Astrocyte (in vitro differentiated cells and primary cell): ENCODE measurements around the gene KRTAP21-3. TPM values are rescaled to one million over a fixed set of nuclear protein-coding genes. Genes with fewer than 3 reads are reported as not detected.

Experiments used
- DNase-seq: peaks from one replicate; pipeline ENCODE4 v3.0.0-alpha.2; 2010; ENCODE audit warnings: low read depth
- FAIRE-seq: peaks from 2 replicates; lab custom pipeline; 2011; peaks lifted over from hg19 to GRCh38; lab: Jason Lieb, UNC
- H2AFZ ChIP-seq: 2 replicates; pipeline ENCODE4 v1.6.0; 2012; ENCODE audit warnings: low read depth, low read length, inconsistent platforms
- H3K27ac ChIP-seq: 2 replicates; pipeline ENCODE4 v1.5.1; 2011; ENCODE audit warnings: low read depth, low read length, inconsistent platforms
- H3K27me3 ChIP-seq: 2 replicates; pipeline ENCODE4 v1.6.0; 2011; ENCODE audit warnings: low read length, inconsistent platforms; ENCODE audit not compliant: insufficient read depth
- H3K36me3 ChIP-seq: 2 replicates; pipeline ENCODE4 v1.5.1; 2011; ENCODE audit warnings: low read length, inconsistent platforms; ENCODE audit not compliant: insufficient read depth
- H3K4me1 ChIP-seq: 2 replicates; pipeline ENCODE4 v1.5.1; 2011; ENCODE audit warnings: low read length, inconsistent platforms; ENCODE audit not compliant: insufficient read depth
- H3K4me2 ChIP-seq: 2 replicates; pipeline ENCODE4 v1.6.0; 2012; ENCODE audit warnings: low read length, inconsistent platforms
- H3K4me3 ChIP-seq: 2 replicates; pipeline ENCODE4 v1.5.1; 2011; ENCODE audit warnings: low read depth, mild to moderate bottlenecking, low read length, inconsistent platforms; ENCODE audit not compliant: insufficient read depth
- H3K79me2 ChIP-seq: 2 replicates; pipeline ENCODE4 v1.6.0; 2012; ENCODE audit warnings: mild to moderate bottlenecking, low read length, inconsistent platforms; ENCODE audit not compliant: insufficient read depth
- H3K9ac ChIP-seq: 2 replicates; pipeline ENCODE4 v1.6.0; 2012; ENCODE audit warnings: mild to moderate bottlenecking, low read length, inconsistent platforms
- H3K9me3 ChIP-seq: 2 replicates; pipeline ENCODE4 v1.5.1; 2012; ENCODE audit warnings: low read depth, mild to moderate bottlenecking, low read length, inconsistent platforms; ENCODE audit not compliant: insufficient read depth
- H4K20me1 ChIP-seq: 2 replicates; pipeline ENCODE4 v1.6.0; 2012; ENCODE audit warnings: low read length, inconsistent platforms; ENCODE audit not compliant: insufficient read depth
- H3K27ac Mint-ChIP-seq: one replicate; pipeline ENCODE4 v1.8.0; 2021; ENCODE audit warnings: mild to moderate bottlenecking, mixed read lengths; ENCODE audit not compliant: unreplicated experiment
- H3K27me3 Mint-ChIP-seq: one replicate; pipeline ENCODE4 v1.8.0; 2021; ENCODE audit warnings: low read depth, mixed read lengths; ENCODE audit not compliant: unreplicated experiment
- H3K36me3 Mint-ChIP-seq: one replicate; pipeline ENCODE4 v1.8.0; 2021; ENCODE audit warnings: low read depth, mixed read lengths; ENCODE audit not compliant: unreplicated experiment
- H3K4me1 Mint-ChIP-seq: one replicate; pipeline ENCODE4 v1.8.0; 2021; ENCODE audit warnings: low read depth, mixed read lengths; ENCODE audit not compliant: unreplicated experiment
- H3K4me3 Mint-ChIP-seq: one replicate; pipeline ENCODE4 v1.8.0; 2021; ENCODE audit warnings: mild to moderate bottlenecking, moderate library complexity, mixed read lengths; ENCODE audit not compliant: unreplicated experiment
- H3K9me3 Mint-ChIP-seq: one replicate; pipeline ENCODE4 v1.8.0; 2021; ENCODE audit warnings: mild to moderate bottlenecking, mixed read lengths; ENCODE audit not compliant: unreplicated experiment
- CTCF ChIP-seq: IDR thresholded peaks from 2 replicates; pipeline ENCODE4 v1.5.1; 2011; ENCODE audit warnings: low read depth, mild to moderate bottlenecking, inconsistent platforms, low read length, moderate library complexity; ENCODE audit not compliant: insufficient read depth
- EZH2 ChIP-seq: IDR thresholded peaks from 2 replicates; pipeline ENCODE4 v1.6.1; 2012; ENCODE audit warnings: mild to moderate bottlenecking, low read length, inconsistent platforms; ENCODE audit not compliant: insufficient read depth
- total RNA-seq: library from RNA; stranded (reverse); gene quantifications from 2 replicates; pipeline ENCODE4 v1.2.1, GENCODE V29; 2021

Gene KRTAP21-3
- total RNA-seq, 1 donor from 2014 or later = not detected

DNA sequence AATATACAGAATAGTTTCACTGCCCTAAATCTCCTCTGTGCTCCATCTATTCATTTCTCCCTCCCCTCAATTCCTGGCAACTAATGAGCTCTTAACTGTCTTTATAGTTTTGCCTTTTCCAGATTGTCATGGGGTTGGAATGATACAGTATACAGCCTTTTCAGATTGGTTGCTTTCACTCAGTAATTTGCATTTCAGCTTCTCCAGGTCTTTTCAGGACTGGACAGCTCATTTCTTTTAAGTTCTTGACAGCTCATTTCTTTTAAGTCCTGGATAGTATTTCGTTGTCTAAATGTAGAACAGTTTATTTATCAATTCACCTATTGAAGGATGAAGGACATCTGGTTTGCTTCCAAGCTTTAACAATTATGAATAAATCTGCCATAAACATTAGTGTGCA lies 22.6 kb downstream of the KRTAP21-3 start:
- Histone ChIP-seq H3K4me2 (no peak overlapping the region), H3K27ac (no peak overlapping the region), H3K9ac (no peak overlapping the region), H3K4me1 (no peaks in the 10 kb centered on the region), H4K20me1 (no peaks in the 10 kb centered on the region), H3K27me3 (no peaks in the 10 kb centered on the region), H3K36me3 (no peaks in the 10 kb centered on the region), H2AFZ (no peak overlapping the region), H3K4me3 (no peak overlapping the region), H3K79me2 (no peaks in the 10 kb centered on the region), H3K9me3 (no peaks in the 10 kb centered on the region)
- Mint-ChIP-seq H3K4me1 (no peaks in the 10 kb centered on the region), H3K4me3 (no peak overlapping the region), H3K27me3 (no peaks in the 10 kb centered on the region), H3K9me3 (peaks cover 9% of the 10 kb centered on the region), H3K36me3 (no peaks in the 10 kb centered on the region), H3K27ac (no peak overlapping the region)
- DNase-seq = no peak
- TF ChIP-seq EZH2 = no peak
- no peak for FAIRE-seq

DNA sequence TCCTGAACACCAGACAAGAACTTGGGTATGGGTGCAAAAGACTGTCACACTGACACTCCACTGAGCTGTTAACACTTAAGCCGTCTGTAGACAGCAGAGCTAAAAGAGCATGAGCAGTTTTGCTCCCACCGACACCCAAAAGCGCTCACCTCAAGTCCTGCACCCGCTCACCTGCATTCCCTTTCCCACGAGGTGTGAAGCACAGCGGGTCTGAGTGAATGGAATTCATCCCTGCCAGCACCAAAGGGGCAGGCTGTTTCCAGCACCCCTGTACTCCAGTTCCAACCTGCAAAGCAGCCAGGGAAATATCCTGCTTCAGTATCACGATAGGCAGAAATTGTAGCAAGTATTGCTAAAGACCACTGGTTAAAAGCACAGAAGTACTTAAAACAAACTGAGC lies 28.8 kb downstream of the KRTAP21-3 start:
- FAIRE-seq (no peak), DNase-seq (no peak)
- Histone ChIP-seq H4K20me1 (no peaks in the 10 kb centered on the region), H3K79me2 (no peaks in the 10 kb centered on the region), H3K4me3 (no peak overlapping the region), H3K4me2 (no peak overlapping the region), H2AFZ (no peak overlapping the region), H3K27ac (no peak overlapping the region), H3K9me3 (peaks cover 6% of the 10 kb centered on the region), H3K9ac (no peak overlapping the region), H3K27me3 (no peaks in the 10 kb centered on the region), H3K4me1 (no peaks in the 10 kb centered on the region), H3K36me3 (no peaks in the 10 kb centered on the region)
- peaks cover 2% of the 10 kb centered on the region for H3K27me3 Mint-ChIP-seq
- no peak overlapping the region for H3K4me3 Mint-ChIP-seq
- no peaks in the 10 kb centered on the region for H3K36me3 Mint-ChIP-seq
- H3K9me3 Mint-ChIP-seq = no peaks in the 10 kb centered on the region
- no peak overlapping the region for H3K27ac Mint-ChIP-seq
- H3K4me1 Mint-ChIP-seq = no peaks in the 10 kb centered on the region
- TF ChIP-seq EZH2 (no peak), CTCF (no peak)

GRCh38 chr21:30684506-30684905 lies 34.1 kb downstream of the KRTAP21-3 start:
- no peaks in the 10 kb centered on the region for H3K4me1 Mint-ChIP-seq
- no peak overlapping the region for H3K27ac Mint-ChIP-seq
- H3K27me3 Mint-ChIP-seq = no peaks in the 10 kb centered on the region
- Histone ChIP-seq H3K4me2 (no peak overlapping the region), H3K9ac (no peak overlapping the region), H3K27ac (no peak overlapping the region), H3K27me3 (no peaks in the 10 kb centered on the region), H2AFZ (no peak overlapping the region), H3K79me2 (no peaks in the 10 kb centered on the region), H3K4me1 (no peaks in the 10 kb centered on the region), H3K36me3 (no peaks in the 10 kb centered on the region), H4K20me1 (no peaks in the 10 kb centered on the region), H3K9me3 (peaks cover 2% of the 10 kb centered on the region), H3K4me3 (no peak overlapping the region)
- no peaks in the 10 kb centered on the region for H3K36me3 Mint-ChIP-seq
- H3K4me3 Mint-ChIP-seq = no peak overlapping the region
- no peaks in the 10 kb centered on the region for H3K9me3 Mint-ChIP-seq
- TF ChIP-seq CTCF = no peak
- no peak for TF ChIP-seq EZH2
- FAIRE-seq (no peak), DNase-seq (no peak)
